Keratinocyte (primary cell): ENCODE data around the gene NOTCH1. TPM values are rescaled to one million over a fixed set of nuclear protein-coding genes. Genes with fewer than 3 reads are reported as not detected.

Experiments used
- DNase-seq: peaks from one replicate; pipeline ENCODE4 v3.0.0-alpha.2; 2011; ENCODE audit warnings: low read depth, missing footprints, low spot score
- FAIRE-seq: peaks from 2 replicates; lab custom pipeline; 2011; peaks lifted over from hg19 to GRCh38; lab: Jason Lieb, UNC
- H2AFZ ChIP-seq: 2 replicates; pipeline ENCODE4 v1.6.0; 2012; ENCODE audit warnings: low read length, control low read depth, inconsistent platforms; ENCODE audit not compliant: control insufficient read depth
- H3K27ac ChIP-seq: 2 replicates; pipeline ENCODE4 v1.5.1; 2011; ENCODE audit warnings: low read length; ENCODE audit not compliant: control insufficient read depth, insufficient read depth
- H3K27me3 ChIP-seq: 3 replicates; pipeline ENCODE4 v1.6.0; 2011; ENCODE audit warnings: low read length; ENCODE audit not compliant: control insufficient read depth, insufficient read depth; ENCODE audit errors: extremely low read depth
- H3K36me3 ChIP-seq, 2 experiments: 2 replicates in 1 of 2; 3 replicates in 1 of 2; pipeline ENCODE4 v1.5.1; 2011; ENCODE audit warnings: low read length in 2 of 2, mild to moderate bottlenecking in 1 of 2; ENCODE audit not compliant: control insufficient read depth in 2 of 2, insufficient read depth in 2 of 2; ENCODE audit errors: extremely low read depth in 1 of 2
- H3K4me1 ChIP-seq: 3 replicates; pipeline ENCODE4 v1.5.1; 2011; ENCODE audit warnings: low read length; ENCODE audit not compliant: control insufficient read depth, insufficient read depth; ENCODE audit errors: extremely low read depth
- H3K4me2 ChIP-seq: 3 replicates; pipeline ENCODE4 v1.6.0; 2011; ENCODE audit warnings: low read depth, low read length; ENCODE audit not compliant: control insufficient read depth, insufficient read depth; ENCODE audit errors: extremely low read depth
- H3K4me3 ChIP-seq, 3 experiments: fragments of 200-600 bp in 1 of 3; sonication (generic) in 1 of 3; 2 replicates in 2 of 3; 3 replicates in 1 of 3; pipeline ENCODE4 v1.5.1; 2011 to 2016; ENCODE audit warnings: low read length in 3 of 3, mild to moderate bottlenecking in 3 of 3, control low read depth in 2 of 3, inconsistent platforms in 1 of 3, low read depth in 1 of 3, mixed read lengths in 1 of 3, mixed run types in 1 of 3, moderate library complexity in 1 of 3; ENCODE audit not compliant: control insufficient read depth in 2 of 3, insufficient read depth in 2 of 3; ENCODE audit errors: extremely low read depth in 1 of 3
- H3K79me2 ChIP-seq: 2 replicates; pipeline ENCODE4 v1.6.0; 2012; ENCODE audit warnings: low read length; ENCODE audit not compliant: control insufficient read depth, insufficient read depth
- H3K9ac ChIP-seq: 3 replicates; pipeline ENCODE4 v1.6.0; 2011; ENCODE audit warnings: low read length; ENCODE audit not compliant: control insufficient read depth, insufficient read depth; ENCODE audit errors: extremely low read depth
- H3K9me1 ChIP-seq: 3 replicates; pipeline ENCODE4 v1.6.0; 2011; ENCODE audit warnings: low read length; ENCODE audit not compliant: control insufficient read depth, insufficient read depth; ENCODE audit errors: extremely low read depth
- H3K9me3 ChIP-seq: 2 replicates; pipeline ENCODE4 v1.5.1; 2012; ENCODE audit warnings: low read depth, low read length; ENCODE audit not compliant: control insufficient read depth
- H4K20me1 ChIP-seq: 3 replicates; pipeline ENCODE4 v1.6.0; 2011; ENCODE audit warnings: low read length; ENCODE audit not compliant: control insufficient read depth, insufficient read depth; ENCODE audit errors: extremely low read depth
- CTCF ChIP-seq, 3 experiments: IDR thresholded peaks in 1 of 3; conservative IDR thresholded peaks in 1 of 3; optimal IDR thresholded peaks in 1 of 3; 2 replicates in 2 of 3; 3 replicates in 1 of 3; pipeline versions ENCODE3 to v1.5.1; 2011; ENCODE audit warnings: low read length in 3 of 3, mild to moderate bottlenecking in 3 of 3, moderate library complexity in 2 of 3, control low read depth in 1 of 3, inconsistent platforms in 1 of 3; ENCODE audit not compliant: insufficient read depth in 2 of 3; ENCODE audit errors: extremely low read depth in 1 of 3
- EZH2 ChIP-seq: IDR thresholded peaks from one replicate; pipeline ENCODE4 v1.6.1; 2012; ENCODE audit warnings: inconsistent platforms, mild to moderate bottlenecking, low read length, moderate library complexity
- dilution Hi-C: fragments of 300-500 bp; cut with MboI; formaldehyde crosslinking; loops from one replicate; pipeline ENCODE4 v1.7.0; 2020; ENCODE audit warnings: low sequenced_read_pairs; ENCODE audit not compliant: extremely low pct_ligation_motif_present
- polyA plus RNA-seq, 5 experiments: library from polyadenylated mRNA; depleted of rRNA in 3 of 5; stranded (reverse) in 3 of 5; stranded (forward) in 1 of 5; unstranded in 1 of 5; fragments of >200 nt; gene quantifications; 1 replicate in 1 of 5; 2 replicates in 3 of 5; 3 replicates in 1 of 5; pipeline versions ENCODE4 v1.2.1 to v1.2.3, GENCODE V29; 2011 to 2012; ENCODE audit warnings: missing spikeins in 2 of 5, low read depth in 1 of 5, low replicate concordance in 1 of 5

The NOTCH1 gene
- polyA plus RNA-seq, 1 donor (not counting 4 experiments of a cell fraction or from before 2014, with no cell fraction given) = 6.1 TPM

- H3K79me2 ChIP-seq = peaks cover 94% of the 10 kb centered on the region
- no peak overlapping the region for H3K9ac ChIP-seq
- H4K20me1 ChIP-seq = peaks cover 58% of the 10 kb centered on the region
- peaks cover 18 to 22% of the 10 kb centered on the region in 2 experiments for H3K36me3 ChIP-seq
- H2AFZ ChIP-seq = no peak overlapping the region
- no peaks in the 10 kb centered on the region for H3K27me3 ChIP-seq
- H3K4me1 ChIP-seq = peaks cover 25% of the 10 kb centered on the region
- no peaks in the 10 kb centered on the region for H3K9me3 ChIP-seq
- dilution Hi-C loops = no loop called here
- FAIRE-seq (peak; percentile 87), DNase-seq (no peak)
- TF ChIP-seq EZH2 (no peak), CTCF (optimal IDR thresholded peaks at IDR 0.05 in 1 of 3, IDR thresholded peaks at IDR 0.05 in 1 of 3, conservative IDR thresholded peaks at IDR 0.05 in 1 of 3; ENCODE audit: extremely low read depth in 1 of 3, insufficient read depth in 2 of 3, low read length in 3 of 3) (no peak)
- peak overlapping the region; percentile 36 for H3K27ac ChIP-seq
- H3K9me1 ChIP-seq = peaks cover 4% of the 10 kb centered on the region
- H3K4me3 ChIP-seq = no peak overlapping the region
- peak overlapping the region; percentile 32 for H3K4me2 ChIP-seq
Observed at GRCh38 chr9:136533775-136534157, 12.1 kb downstream of the NOTCH1 start.

GRCh38 chr9:136532799-136533774 lies 12.8 kb downstream of the NOTCH1 start:
- dilution Hi-C loops = no loop called here
- no peak overlapping the region for H3K27ac ChIP-seq
- no peaks in the 10 kb centered on the region for H3K9me3 ChIP-seq
- peak overlapping the region; percentile 27 for H3K4me2 ChIP-seq
- H4K20me1 ChIP-seq = peaks cover 56% of the 10 kb centered on the region
- DNase-seq (no peak), FAIRE-seq (no peak)
- H3K9me1 ChIP-seq = peaks cover 4% of the 10 kb centered on the region
- no peak overlapping the region for H2AFZ ChIP-seq
- H3K27me3 ChIP-seq = no peaks in the 10 kb centered on the region
- H3K4me3 ChIP-seq = no peak overlapping the region
- no peak overlapping the region for H3K9ac ChIP-seq
- H3K79me2 ChIP-seq = peaks cover 94% of the 10 kb centered on the region
- H3K36me3 ChIP-seq = peaks cover 18 to 22% of the 10 kb centered on the region in 2 experiments
- no peak for TF ChIP-seq CTCF (optimal IDR thresholded peaks at IDR 0.05 in 1 of 3, IDR thresholded peaks at IDR 0.05 in 1 of 3, conservative IDR thresholded peaks at IDR 0.05 in 1 of 3; ENCODE audit: extremely low read depth in 1 of 3, insufficient read depth in 2 of 3, low read length in 3 of 3)
- no peak for TF ChIP-seq EZH2
- peaks cover 21% of the 10 kb centered on the region for H3K4me1 ChIP-seq
